Neural progenitor cell (in vitro differentiated cells): Measurements from ENCODE around the gene KDM2A.

ENCODE experiments used
- CTCF ChIP-seq: fragments of 200-600 bp; sonication (generic); IDR thresholded peaks from 2 replicates; pipeline ENCODE4 v1.5.1; 2017; ENCODE audit warnings: antibody characterized with exemption, mild to moderate bottlenecking
- EZH2 ChIP-seq: fragments of 200-600 bp; sonication (generic); IDR thresholded peaks from 2 replicates; pipeline ENCODE4 v1.6.1; 2017; ENCODE audit warnings: antibody characterized with exemption, mild to moderate bottlenecking, moderate library complexity
- EZH2phosphoT487 ChIP-seq: fragments of 200-600 bp; sonication (generic); IDR thresholded peaks from 2 replicates; pipeline ENCODE4 v1.6.1; 2017; ENCODE audit warnings: antibody characterized with exemption

- TF ChIP-seq CTCF: no peak
- no peak for TF ChIP-seq EZH2
- no peak for TF ChIP-seq EZH2phosphoT487
Observed at GRCh38 chr11:67306769-67307544, 187.9 kb downstream of the KDM2A start.
